Endometrium (tissue), 2 donors: ENCODE measurements around the gene RGCC.
"Not testable (repeated sequence)": the region's sequence is repeated elsewhere in the genome, so short reads cannot be mapped to it uniquely, and the experiment has no call there.

Experiments used
- FAIRE-seq: peaks from 2 replicates; lab custom pipeline; 2012; peaks lifted over from hg19 to GRCh38; lab: Jason Lieb, UNC
- donor health status: control.
- donor health status: control.

The RGCC gene, protein sequence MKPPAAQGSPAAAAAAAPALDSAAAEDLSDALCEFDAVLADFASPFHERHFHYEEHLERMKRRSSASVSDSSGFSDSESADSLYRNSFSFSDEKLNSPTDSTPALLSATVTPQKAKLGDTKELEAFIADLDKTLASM

DNA sequence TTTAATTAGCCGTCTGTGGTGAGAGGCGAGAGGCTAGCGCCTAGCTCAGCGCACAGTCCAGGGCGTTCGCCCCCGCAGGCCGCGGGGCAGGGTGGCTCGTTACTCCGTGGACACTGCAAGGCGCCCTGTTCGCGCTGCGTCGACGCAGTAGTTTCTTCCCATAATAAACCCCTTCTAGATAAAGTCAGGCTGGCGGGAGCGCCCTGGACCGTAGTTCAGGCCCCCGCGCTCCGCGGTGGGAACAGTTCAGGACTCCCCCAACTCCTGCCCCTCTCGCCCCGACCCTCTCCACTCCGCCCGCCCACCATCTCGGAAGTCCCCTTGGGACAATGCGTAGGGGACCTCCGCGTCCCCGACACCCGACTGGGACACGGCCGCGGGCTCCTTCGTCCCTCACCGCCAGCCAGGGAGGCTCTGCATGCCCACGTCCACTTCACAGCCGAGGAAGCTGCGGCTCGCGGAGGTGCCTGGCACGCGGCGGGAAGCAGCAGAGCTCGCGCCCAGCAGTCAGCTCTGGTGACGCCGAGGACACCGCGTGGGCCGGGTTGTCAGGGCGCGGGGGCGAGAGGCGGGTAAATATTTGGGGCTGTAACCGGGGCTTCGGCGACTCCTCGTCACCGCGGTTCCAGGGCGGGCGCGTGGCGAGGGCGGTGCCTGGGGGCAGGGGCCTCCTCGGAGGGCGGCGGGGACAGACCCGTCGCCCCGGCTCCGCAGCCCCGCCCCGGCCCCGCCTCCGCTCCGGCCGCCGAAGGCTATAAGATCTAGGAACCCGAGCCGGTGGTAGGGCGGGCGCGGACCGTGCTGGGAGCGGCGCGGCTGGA, at the start of gene RGCC:
RGCC (plus strand) TSS at position 783 of the 821 bp plus-strand sequence. CDS start 158 bp downstream, outside the sequence.
- no peak for FAIRE-seq

DNA sequence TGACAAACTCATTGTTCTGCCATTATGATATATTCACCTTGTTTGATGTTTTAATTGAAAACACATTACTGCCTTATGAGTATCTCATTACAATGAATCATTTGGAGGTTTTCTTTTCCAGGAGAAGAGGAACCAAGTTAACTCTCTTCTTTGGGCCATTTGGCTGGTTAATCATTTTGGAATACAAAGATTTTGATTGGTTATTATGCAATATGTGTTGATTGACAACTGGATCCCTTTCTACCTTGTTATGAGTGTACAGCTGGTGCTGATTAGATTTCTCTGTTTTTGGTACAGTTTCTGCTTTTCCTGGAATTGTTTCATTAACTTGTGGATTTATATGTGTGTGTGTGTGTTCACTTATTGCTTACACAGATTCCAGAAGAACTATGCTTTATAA, 49.2 kb upstream of the RGCC start:
- no peak for FAIRE-seq

DNA sequence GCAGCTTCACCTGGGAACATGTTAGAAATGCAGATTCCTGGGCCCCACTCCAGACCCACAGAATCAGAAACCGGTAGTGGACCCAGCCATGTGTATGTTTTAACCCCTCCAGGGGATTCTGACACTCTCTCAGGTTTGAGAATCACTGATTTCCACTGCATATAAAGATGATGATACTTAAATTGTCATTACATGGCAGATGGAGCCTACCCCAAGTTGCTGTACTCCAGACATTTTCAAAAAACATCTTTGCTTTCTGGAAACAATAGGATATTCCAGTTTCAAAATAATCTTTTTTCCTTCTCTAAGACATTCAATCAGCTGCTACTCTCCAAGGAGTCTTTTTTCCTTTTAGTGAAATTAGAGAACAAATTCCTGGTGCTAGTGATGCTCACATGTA, 48.6 kb upstream of the RGCC start:
- no peak for FAIRE-seq

DNA sequence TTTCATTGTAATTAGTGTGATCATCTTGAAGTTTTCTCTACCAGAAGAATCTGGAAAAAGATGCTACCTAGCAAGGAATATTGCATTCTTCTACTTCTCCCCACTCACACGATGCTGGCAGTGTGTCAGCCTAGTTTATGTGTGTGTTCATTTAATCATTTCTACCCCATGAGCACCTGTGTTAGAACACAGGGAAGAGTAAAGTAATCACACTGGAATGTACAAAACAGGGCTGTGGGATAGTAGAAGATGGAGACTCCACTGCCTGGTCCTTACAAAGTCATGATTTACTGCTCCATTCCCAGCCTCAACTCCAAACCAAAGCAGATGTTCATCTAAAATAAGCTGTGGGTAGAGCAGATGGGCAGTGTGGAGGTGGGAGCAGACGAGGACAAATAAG, 47.7 kb upstream of the RGCC start:
- FAIRE-seq = no peak

DNA sequence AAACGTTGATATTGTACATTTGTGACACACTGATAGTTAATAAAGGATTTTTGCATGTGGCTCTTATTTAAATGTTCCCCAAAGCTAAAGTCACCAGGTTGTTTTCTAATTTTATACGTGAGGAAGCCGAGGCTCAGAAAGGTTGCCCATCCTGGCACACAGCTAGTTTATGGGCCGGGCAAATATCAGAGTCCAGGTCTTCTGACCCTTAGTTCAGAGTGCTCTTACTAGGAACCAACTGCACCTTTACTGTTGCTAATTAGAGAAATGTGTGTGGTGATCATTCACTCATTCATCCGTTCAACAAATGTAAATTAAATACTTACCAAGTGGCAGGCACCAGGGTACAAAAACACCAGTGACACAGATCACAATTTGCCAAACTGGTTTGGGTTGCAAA, 46.3 kb upstream of the RGCC start:
- no peak for FAIRE-seq

DNA sequence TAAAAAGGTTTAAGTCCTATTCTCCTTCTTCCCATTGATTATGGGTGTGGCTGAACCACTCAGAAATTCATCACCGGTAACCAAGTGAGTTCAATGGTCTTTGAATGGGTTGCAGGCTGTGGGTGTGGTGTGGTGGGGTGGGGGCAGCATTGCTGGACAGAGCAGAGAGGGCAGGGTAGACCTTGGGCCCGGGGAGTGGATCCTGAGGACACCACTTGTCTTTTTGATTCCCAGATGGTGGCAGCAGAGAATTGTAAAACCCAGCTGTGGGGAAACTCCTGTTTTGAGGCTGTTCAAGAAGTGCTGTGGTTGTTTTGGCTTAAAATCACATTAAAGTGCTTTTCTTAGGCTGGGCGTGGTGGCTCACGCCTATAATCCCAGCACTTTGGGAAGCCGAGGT, 45.8 kb upstream of the RGCC start:
- no peak for FAIRE-seq

DNA sequence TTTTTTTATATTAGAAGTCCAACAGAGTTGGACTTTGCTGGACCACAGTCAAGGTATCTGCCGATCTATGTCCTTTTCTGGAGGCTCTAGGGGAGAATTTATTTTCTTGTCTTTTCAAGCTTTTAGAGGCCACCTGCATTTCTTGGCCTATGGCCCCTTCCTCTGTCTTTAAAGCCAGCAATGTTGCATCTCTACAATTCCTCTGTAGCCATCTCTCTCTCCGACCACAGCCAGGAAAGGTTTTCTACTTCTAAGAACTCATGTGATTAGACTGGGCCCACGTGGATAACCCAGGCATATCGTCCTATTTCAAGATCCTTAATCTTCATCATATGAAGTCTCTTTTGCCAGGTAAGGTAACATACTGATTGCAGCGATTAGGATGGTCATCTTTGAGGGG, 43.5 kb upstream of the RGCC start:
- no peak for FAIRE-seq

DNA sequence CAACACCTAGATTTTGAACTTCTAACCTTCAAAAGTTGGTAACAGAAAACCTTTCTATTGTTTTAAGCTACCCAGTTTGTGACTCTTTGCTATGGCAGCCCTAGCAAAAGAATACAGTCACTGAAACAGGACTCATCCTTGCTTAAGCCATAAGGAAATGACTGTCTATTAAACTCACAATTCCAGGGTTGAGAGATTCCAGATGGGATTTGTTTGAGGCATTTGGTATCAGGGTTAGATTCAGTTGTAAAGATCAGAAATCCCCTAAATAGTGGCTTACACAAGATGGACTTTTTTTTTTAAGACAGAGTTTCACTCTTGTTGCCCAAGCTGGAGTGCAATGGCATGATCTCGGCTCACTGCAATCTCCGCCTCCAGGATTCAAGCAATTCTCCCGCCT, 41.1 kb upstream of the RGCC start:
- FAIRE-seq = no peak

DNA sequence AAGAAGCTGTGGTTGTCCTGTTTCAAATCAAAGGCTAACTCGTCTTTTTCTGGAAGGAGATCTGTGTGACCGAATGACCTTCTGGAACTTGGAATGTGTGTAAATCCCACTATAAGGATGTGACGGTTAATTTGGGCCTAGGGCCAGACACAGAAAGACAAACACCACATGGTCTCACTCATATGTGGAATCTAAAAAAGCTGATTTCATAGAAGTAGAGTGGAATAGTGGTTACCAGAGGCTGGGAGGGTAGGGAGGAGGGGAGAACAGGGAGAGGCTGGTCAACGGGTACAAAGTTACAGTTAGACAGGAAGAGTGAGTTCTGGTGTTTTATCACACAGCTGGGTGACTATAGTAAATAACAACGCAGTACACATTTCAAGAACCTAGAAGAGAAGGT, 39.3 kb upstream of the RGCC start:
- FAIRE-seq = no peak

DNA sequence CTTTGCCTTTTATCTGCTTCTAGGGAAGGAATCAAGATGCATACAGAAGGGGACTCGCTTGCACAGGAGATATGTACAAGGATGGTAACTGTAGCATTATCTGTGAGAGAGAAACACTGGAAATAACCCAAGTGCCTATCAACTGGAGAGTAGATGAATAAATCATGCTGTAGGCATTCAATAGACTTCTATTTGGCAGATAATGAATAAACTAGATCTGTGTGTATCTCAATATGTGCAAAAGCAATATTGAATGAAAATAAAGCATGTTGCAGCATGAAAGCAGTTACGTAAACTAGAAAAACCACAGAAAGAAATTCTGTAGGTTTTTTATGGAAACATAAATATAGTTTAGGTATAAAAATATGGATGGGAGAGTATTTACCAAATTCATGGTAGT, 38.6 kb upstream of the RGCC start:
- no peak for FAIRE-seq

DNA sequence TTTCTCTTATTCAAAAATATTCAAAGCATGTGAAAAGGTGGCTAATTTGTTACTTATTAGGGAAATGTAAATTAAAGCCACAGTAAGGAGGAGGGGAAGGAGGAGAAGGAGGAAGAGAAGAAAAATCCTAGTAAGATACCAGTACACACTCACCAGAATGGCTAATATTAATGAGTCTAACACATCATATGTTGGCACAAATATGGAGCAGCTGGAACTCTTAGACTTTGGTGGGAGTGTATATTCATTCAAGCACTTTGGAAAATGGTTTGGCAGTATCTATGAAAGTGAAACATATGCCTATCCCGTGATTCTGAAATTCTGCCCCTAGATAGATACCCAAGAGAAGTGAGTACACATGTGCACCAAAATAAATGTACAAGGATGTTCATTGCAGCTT, 38.1 kb upstream of the RGCC start:
- no peak for FAIRE-seq

DNA sequence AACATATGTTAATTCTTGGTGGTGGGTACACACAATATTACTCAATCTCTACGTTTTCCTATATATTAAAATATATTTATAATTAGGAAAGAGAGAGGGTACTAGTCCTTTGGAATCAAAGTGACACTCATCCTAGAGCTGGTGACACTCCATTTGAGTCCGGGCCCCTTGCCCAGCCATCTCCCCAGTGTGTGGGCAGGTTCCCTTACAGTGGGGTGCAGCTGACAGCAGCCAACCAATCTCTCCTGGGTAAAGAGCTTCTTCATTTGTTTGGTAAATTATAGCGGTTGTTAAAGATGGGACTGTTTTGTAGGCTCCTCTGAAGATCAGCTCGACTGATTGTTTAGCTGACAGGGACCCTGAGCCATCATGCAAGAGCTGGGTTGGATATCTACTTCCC, 37.2 kb upstream of the RGCC start:
- no peak for FAIRE-seq

DNA sequence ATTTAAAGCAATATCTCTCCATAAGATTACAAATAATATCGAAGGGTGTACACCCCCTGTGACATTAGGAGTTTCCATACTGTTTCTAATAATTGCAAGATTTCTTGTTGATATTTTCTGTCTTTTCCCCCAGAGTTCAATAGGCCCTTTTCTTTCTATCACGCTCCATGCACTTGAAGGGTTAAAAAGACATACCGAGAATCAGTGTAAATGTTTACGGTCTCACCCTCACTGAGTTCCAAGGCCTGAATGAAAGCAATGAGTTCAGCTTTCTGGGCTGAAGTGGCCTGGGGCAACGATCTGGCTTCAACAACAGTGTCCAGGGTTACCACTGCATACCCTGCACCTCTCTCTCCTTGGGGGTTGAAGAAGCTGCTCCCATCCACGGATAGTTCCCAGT, 36.0 kb upstream of the RGCC start:
- FAIRE-seq = not testable (repeated sequence)

DNA sequence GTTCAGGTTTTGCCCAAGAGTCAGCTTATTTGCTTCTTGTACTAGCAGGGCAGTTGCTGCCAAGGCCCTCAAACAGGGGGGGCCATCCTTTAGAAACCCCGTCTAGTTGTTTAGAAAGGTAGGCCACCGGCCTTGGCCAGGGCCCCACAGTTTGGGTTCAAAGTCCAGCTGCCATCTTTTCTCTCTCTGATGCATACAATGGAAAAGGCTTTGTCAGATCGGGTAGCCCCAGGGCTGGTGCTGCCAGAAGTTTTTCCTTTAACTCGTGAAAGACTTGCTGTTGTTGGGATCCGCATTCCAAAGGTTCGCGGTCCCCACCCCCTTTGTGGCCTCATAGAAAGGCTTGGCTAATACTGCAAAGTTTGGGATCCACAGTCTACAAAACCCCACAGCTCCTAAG, 35.4 kb upstream of the RGCC start:
- FAIRE-seq = not testable (repeated sequence)

DNA sequence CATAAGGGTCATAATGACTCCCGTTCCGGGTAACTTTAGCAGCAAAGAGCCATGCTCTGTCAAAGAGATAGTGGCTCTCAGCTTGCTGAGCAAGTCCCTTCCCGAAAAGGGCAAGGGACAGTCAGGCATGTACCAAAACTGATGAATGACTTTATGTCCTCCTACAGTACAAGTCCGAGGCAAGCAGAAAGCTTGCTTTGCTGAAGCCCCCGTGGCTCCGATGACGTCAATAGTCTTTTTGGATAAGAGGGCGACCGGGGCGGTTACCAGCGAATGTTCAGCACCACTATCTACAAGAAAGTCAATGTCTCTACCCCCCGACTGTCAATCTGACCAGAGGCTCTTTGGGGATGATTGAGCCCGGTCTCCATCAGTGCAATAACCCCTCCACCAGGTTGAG, 34.1 kb upstream of the RGCC start:
- FAIRE-seq = not testable (repeated sequence)

DNA sequence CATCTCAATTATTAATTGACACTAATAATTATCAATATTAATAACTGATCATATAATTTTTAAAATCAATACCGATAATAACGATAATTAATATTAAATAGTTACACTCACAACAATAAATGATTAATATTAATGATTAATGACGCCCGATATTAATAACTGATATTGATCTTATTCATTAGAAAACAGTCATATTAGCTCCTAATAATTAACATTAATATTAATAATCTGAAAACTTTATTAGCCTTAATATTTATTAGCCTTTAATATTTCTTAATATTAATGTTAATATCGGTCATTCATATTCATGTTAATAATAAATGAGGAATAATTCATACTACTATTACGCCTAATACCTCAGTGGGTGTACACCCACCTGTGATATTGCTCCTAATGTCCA, 32.7 kb upstream of the RGCC start:
- peak; percentile 12 for FAIRE-seq

DNA sequence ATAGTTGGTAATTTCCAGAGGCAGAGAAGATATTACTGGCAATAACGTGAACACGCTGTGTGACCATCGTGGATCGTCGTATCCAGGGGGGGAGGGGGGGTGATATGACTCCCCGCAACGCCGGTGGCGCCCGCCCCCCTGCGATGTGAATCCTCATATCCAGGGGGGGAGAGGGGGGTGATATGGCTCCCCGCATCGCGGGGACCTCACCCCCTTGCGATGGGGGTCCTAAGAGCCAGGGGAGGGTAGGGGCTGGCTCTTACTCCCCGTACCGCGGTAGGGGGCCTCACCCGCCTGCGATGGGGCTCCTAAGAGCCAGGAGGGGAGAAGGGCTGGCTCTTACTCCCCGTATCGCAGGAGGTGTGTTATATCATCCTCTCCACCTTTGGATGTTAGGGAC, 31.3 kb upstream of the RGCC start:
- FAIRE-seq = no peak

DNA sequence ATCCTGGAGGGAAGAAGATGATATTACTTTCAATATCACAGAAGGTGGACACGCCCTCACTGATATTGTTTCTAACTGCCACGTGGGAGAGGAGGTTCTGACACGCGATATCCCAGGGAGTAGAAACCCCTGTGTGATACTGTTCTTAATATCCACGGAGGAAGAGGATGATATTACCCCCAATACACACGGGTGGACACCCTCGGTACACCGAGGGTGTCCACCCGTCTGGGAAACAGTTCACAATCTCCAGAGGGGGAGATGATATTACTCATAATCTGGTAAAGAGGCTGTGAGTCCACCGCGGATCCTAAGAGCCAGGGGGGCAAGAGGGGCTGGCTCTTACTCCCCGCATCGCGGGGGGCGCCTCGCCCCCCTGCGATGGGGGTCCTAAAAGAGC, 29.7 kb upstream of the RGCC start:
- FAIRE-seq = no peak

DNA sequence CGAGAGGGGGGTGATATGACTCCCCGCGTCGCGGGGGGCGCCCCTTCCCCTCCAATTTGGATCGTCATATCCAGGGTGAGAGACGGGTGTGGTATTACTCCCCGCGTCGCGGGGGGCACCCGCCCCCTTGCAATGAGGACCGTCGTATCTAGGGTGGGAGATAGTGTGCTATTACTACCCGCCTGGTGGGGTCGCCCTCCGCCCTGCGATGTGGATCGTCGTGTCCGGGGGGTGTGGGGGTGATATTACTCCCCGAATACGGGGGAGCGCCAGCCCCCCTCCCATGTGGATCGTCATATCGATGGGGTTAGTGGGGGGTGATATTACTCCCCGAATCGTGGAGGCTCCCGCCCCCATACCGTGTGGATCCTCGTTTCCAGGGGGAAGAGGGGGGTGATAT, 29.2 kb upstream of the RGCC start:
- FAIRE-seq = no peak

DNA sequence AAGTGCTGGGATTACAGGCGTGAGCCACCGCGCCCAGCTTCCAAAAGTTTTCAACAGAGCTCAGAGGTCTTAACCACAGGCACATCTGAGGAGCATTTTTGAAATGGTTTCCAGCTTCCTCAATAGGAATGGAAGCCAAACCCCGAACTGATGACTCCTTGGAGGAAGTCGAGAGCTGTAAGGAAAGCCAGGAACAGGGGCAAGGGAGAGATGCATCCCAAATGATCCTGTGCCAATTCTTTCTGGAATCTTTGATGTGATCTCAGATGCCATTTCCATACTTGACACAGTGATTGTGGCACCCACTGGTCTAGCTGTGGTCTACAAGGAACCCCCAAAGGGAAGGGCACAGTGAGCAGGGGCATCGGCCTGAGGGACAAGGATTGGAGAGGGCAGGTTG, 23.3 kb upstream of the RGCC start:
- not testable (repeated sequence) for FAIRE-seq

DNA sequence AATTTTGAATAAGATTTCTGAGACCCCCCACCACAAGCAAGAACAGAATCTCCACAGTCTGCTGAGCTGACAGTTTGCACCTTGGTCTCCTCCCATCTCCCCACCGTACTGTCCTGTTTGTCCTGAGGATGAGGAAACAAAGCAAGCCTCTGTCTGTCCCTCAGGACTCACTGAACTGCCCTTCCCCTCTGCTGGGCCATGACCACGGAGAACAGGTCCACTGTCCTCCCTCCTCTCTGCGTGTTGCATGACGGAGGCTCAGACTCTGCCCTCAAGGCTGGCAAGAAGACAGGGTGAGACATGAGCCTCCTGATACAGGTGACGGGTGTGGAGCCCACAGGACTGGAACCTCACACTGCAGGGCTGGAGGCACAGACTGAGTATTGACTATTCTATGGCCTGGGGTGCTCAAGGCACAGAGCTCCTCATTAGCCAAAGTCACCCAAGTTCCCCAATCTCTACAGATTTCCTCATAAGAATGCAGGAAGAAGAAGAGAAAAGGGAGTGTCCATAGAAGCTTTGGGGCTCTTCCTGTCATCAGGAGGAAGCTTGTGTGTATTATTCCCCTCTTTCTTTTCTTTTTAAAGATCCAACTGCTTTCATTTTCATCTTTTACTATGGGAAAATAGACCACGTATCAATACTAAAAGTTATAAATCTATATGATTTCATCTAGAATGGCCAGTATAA, 22.4 kb upstream of the RGCC start:
- FAIRE-seq = no peak

DNA sequence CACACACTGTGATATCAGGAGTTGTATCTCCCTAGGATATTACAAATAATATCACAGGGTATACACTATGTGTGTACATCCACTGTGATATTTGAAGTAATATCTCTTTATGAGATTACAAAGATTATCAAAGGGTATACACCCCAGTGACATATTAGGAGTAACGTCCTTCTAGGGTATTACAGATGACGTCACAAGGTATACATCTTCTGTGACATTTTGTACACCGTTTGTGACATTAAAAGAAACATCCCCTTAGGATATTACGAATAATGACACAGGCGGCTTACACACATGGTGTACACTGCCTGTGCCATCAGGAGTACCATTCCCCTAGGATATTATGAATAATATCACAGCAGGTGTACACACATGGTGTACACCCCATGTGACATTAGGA, 13.4 kb upstream of the RGCC start:
- FAIRE-seq = no peak

DNA sequence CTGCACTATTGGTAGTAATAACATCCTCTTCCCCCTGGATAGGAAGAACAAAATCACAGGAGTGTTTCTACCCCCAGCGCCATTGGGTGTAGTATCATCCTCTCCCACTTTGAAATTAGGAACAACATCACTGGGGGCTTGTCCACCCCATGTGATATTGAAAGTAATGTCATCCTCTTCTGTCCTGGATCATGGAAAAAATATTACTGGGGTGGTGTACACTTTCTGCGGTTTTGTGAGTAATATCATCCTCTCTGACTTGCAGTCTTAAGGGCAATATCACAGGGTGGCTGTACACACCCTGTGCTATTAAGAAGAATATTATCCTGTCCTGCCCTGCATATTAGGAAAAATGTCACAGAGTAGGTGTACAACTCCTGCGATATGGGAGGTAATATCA, 4.9 kb upstream of the RGCC start:
- no peak for FAIRE-seq

DNA sequence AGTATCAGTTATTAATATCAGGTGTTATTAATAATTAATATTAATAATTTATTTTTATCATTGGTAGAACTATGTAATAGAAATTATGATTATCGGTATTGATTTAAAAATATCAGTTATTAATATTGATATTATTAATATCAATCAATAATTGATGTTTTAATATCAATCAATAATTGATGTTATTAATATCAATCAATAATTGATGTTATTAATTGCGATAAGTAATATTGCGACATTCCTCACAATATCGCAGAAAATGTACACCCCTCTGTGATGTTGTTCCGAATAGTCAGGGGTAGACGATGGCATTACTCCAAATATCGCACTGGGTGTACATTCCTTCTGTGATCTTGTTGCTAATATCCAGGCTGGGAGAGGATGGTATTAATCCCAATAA, 3.7 kb upstream of the RGCC start:
- peak; percentile 90 for FAIRE-seq
